ENCODE results near the gene ETV6. TPM values are rescaled to one million over a fixed set of nuclear protein-coding genes. Genes with fewer than 3 reads are reported as not detected.

The ETV6 gene
- total RNA-seq, 1 experiment from 2014 or later: 17.2 TPM

DNA sequence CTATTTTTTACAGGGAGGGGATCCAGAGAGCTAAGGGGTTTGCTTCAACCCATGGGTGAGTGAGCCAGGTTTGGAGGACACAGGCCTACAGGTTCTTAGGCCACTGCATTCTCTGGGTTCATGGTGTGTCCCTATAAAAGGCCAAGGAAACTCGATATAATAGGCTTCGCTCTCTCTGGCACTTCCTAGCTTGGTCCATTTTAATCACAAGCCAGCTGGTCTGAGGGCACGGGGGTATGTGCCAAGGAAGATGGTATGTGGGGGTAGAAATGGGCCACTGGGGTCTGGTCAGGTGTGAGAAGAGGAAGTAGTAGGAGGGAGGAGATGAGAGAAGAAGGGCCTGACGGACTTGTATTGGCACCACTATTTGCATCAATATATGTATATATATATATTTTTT, 4.9 kb downstream of the ETV6 start:
- BruUV-seq (replicated peaks): no TSS peak
- intact Hi-C loops (cut with micrococcal nuclease; ENCODE audit: unreplicated experiment): no loop called here
- ChIA-PET POLR2A (no interaction called here), CTCF (no interaction called here)
- Histone ChIP-seq H3K27ac (ENCODE audit: low read length) (no peak overlapping the region), H3K4me3 (ENCODE audit: low read depth in 2 of 2, low read length in 2 of 2) (no peak overlapping the region), H3K36me3 (ENCODE audit: control insufficient read depth, insufficient read depth, low read length) (peaks cover 2% of the 10 kb centered on the region; the same call in 1 of the 2 replicates), H3K4me1 (ENCODE audit: control insufficient read depth, insufficient read depth, low read length) (peaks cover 10% of the 10 kb centered on the region; the same call in 1 of the 2 replicates), H3K27me3 (ENCODE audit: control insufficient read depth, insufficient read depth, low read length) (no peaks in the 10 kb centered on the region), H3K9me3 (ENCODE audit: control insufficient read depth, insufficient read depth, low read depth, low read length) (no peaks in the 10 kb centered on the region)
- TF ChIP-seq, protein P1, sequence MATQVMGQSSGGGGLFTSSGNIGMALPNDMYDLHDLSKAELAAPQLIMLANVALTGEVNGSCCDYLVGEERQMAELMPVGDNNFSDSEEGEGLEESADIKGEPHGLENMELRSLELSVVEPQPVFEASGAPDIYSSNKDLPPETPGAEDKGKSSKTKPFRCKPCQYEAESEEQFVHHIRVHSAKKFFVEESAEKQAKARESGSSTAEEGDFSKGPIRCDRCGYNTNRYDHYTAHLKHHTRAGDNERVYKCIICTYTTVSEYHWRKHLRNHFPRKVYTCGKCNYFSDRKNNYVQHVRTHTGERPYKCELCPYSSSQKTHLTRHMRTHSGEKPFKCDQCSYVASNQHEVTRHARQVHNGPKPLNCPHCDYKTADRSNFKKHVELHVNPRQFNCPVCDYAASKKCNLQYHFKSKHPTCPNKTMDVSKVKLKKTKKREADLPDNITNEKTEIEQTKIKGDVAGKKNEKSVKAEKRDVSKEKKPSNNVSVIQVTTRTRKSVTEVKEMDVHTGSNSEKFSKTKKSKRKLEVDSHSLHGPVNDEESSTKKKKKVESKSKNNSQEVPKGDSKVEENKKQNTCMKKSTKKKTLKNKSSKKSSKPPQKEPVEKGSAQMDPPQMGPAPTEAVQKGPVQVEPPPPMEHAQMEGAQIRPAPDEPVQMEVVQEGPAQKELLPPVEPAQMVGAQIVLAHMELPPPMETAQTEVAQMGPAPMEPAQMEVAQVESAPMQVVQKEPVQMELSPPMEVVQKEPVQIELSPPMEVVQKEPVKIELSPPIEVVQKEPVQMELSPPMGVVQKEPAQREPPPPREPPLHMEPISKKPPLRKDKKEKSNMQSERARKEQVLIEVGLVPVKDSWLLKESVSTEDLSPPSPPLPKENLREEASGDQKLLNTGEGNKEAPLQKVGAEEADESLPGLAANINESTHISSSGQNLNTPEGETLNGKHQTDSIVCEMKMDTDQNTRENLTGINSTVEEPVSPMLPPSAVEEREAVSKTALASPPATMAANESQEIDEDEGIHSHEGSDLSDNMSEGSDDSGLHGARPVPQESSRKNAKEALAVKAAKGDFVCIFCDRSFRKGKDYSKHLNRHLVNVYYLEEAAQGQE (IDR thresholded peaks at IDR 0.05; ENCODE audit: insufficient read depth in 1 of 2, low read depth in 2 of 2, low read length in 1 of 2): no peak
- TF ChIP-seq, protein P2, sequence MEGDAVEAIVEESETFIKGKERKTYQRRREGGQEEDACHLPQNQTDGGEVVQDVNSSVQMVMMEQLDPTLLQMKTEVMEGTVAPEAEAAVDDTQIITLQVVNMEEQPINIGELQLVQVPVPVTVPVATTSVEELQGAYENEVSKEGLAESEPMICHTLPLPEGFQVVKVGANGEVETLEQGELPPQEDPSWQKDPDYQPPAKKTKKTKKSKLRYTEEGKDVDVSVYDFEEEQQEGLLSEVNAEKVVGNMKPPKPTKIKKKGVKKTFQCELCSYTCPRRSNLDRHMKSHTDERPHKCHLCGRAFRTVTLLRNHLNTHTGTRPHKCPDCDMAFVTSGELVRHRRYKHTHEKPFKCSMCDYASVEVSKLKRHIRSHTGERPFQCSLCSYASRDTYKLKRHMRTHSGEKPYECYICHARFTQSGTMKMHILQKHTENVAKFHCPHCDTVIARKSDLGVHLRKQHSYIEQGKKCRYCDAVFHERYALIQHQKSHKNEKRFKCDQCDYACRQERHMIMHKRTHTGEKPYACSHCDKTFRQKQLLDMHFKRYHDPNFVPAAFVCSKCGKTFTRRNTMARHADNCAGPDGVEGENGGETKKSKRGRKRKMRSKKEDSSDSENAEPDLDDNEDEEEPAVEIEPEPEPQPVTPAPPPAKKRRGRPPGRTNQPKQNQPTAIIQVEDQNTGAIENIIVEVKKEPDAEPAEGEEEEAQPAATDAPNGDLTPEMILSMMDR (IDR thresholded peaks at IDR 0.05): no peak
- TF ChIP-seq SIN3A (IDR thresholded peaks at IDR 0.05; ENCODE audit: borderline replicate concordance, insufficient read depth, low read depth, low read length): no peak
- TF ChIP-seq POLR2AphosphoS5 (IDR thresholded peaks at IDR 0.05; ENCODE audit: low read depth, low read length): no peak
- TF ChIP-seq TCF7L2 (IDR thresholded peaks at IDR 0.05; ENCODE audit: low read depth, low read length): no peak
- in situ Hi-C loops (cut with HindIII; ENCODE audit: low pct_unique_long_range_greater_than_20kb, low sequenced_read_pairs): no loop called here
- ATAC-seq (no peak), DNase-seq (ENCODE audit: low read depth, low spot score) (no peak)

GRCh38 chr12:11654802-11655201, 5.3 kb downstream of the ETV6 start:
- no TSS peak for BruUV-seq (replicated peaks)
- in situ Hi-C loops (cut with HindIII; ENCODE audit: low pct_unique_long_range_greater_than_20kb, low sequenced_read_pairs) (no loop called here), intact Hi-C loops (cut with micrococcal nuclease; ENCODE audit: unreplicated experiment) (no loop called here)
- Histone ChIP-seq H3K36me3 (ENCODE audit: control insufficient read depth, insufficient read depth, low read length) (peaks cover 2% of the 10 kb centered on the region; the same call in 1 of the 2 replicates), H3K9me3 (ENCODE audit: control insufficient read depth, insufficient read depth, low read depth, low read length) (no peaks in the 10 kb centered on the region), H3K4me1 (ENCODE audit: control insufficient read depth, insufficient read depth, low read length) (peaks cover 10% of the 10 kb centered on the region; the same call in 1 of the 2 replicates), H3K27ac (ENCODE audit: low read length) (no peak overlapping the region), H3K4me3 (ENCODE audit: low read depth in 2 of 2, low read length in 2 of 2) (no peak overlapping the region), H3K27me3 (ENCODE audit: control insufficient read depth, insufficient read depth, low read length) (no peaks in the 10 kb centered on the region)
- CTCF ChIA-PET: no interaction called here
- TF ChIP-seq, protein P1 (IDR thresholded peaks at IDR 0.05; ENCODE audit: insufficient read depth in 1 of 2, low read depth in 2 of 2, low read length in 1 of 2): no peak
- TF ChIP-seq TCF7L2 (IDR thresholded peaks at IDR 0.05; ENCODE audit: low read depth, low read length) (no peak), POLR2AphosphoS5 (IDR thresholded peaks at IDR 0.05; ENCODE audit: low read depth, low read length) (no peak), SIN3A (IDR thresholded peaks at IDR 0.05; ENCODE audit: borderline replicate concordance, insufficient read depth, low read depth, low read length) (no peak)
- TF ChIP-seq, protein P2 (IDR thresholded peaks at IDR 0.05): no peak
- POLR2A ChIA-PET: no interaction called here
- ATAC-seq (no peak), DNase-seq (ENCODE audit: low read depth, low spot score) (no peak)

All from Panc1 (cell line).